ENCODE results near the gene KLHL2.

GRCh38 chr4:165309456-165309855 lies 102.1 kb downstream of the KLHL2 start:
- no peak for TF ChIP-seq GATA2 (IDR thresholded peaks at IDR 0.05; ENCODE audit: low read depth, low read length)
- no peak for TF ChIP-seq GATA3 (IDR thresholded peaks at IDR 0.05; ENCODE audit: low read depth, low read length)
